ENCODE measurements around the gene CCDC88C.
A peak's percentile ranks its signal among the peaks of the same experiment; 100 is the strongest.
"Not testable (repeated sequence)": the region's sequence is repeated elsewhere in the genome, so short reads cannot be mapped to it uniquely, and the experiment has no call there.

CCDC88C gene

DNA sequence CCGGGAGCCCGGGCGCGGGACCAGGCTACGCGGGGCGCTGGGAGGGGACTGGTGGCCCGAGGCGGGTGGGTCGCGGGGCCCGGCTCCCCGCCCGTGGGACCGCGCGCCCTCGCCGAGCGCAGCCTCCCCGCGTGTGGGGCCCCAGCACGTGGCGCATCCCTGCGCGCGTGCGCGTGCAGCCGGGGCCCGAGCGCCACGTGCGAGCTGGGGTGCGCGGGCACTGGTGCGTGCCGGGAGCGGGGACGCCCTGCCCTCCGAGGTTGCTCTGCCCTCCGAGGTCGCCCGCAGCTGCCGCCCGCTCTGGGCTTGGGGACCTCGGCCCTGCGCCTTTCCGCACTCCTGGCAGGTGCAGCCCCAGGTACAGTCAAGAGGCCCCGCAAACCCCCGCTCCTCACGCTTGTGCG, 365 bp upstream of the CCDC88C start:
- DNase-seq = peak in 2 of 3 donors; percentile 60 to 72

DNA sequence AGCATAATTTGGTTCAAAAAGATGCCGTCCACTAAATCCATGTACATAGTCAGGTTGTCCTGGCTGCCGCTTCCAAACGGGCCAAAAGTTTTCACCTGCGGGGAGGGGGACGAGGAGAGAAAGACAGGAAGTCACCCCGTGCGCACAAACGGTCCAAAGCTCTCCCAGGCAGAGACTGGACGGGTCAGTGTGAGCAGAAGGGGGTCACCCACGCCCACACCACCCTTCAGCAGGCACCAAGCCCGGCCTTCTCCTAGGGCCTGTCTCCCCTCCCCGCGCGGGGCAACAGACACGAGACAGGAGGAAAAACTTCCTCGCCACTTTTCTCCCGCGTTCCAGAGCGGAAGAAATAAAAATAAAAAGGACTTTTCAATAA, 888 bp downstream of the CCDC88C start:
- peak in 2 of 3 donors; percentile 38 to 48 for DNase-seq

DNA sequence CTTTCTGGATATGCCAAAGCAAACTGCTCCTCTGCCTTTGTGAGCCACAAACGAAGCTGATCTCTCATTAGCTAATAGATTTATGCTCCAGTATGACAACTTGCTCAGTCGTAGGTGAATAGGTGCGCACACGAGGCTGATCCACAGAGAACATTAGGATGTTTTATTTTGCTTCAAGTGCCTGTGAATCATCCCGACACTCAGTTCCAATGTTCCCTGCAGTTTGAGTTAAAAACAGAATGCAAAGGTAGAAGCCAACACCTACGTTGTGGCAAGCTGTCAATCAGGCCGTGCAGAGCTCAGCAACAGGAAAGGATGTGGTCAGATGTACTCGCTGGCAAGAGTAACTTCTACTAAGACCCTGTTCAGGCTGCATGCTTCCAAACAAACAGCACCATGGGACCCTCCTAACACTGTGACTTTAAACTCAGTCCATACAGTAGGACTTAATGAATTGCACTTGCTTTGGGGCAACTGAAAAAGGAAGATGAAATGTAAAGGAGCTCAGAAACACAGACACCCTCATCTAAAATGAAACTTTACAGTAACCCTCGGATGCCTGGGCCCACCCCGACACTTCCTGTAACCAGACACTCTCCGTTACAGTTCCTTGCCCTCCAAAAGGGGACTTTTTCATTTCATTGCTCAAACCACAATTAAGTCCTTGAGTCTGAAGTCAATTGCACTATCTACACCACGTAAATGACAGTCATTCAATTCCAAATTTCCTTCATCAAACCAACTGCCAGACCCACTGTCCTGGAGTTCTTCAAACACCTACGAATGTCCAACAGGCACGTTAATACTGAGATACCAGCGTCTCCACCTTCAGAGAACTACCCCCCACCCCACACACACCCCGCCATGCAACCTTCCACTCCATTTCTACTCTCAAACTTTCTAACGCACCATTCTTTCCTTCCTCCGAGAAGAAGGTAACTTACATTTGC, 1.6 kb downstream of the CCDC88C start:
- peak; percentile 48 to 60 (median 55) for DNase-seq

- peak in 1 of 3 donors; percentile 15 for DNase-seq
Observed at GRCh38 chr14:91414475-91414833, 3.2 kb downstream of the CCDC88C start.

DNA sequence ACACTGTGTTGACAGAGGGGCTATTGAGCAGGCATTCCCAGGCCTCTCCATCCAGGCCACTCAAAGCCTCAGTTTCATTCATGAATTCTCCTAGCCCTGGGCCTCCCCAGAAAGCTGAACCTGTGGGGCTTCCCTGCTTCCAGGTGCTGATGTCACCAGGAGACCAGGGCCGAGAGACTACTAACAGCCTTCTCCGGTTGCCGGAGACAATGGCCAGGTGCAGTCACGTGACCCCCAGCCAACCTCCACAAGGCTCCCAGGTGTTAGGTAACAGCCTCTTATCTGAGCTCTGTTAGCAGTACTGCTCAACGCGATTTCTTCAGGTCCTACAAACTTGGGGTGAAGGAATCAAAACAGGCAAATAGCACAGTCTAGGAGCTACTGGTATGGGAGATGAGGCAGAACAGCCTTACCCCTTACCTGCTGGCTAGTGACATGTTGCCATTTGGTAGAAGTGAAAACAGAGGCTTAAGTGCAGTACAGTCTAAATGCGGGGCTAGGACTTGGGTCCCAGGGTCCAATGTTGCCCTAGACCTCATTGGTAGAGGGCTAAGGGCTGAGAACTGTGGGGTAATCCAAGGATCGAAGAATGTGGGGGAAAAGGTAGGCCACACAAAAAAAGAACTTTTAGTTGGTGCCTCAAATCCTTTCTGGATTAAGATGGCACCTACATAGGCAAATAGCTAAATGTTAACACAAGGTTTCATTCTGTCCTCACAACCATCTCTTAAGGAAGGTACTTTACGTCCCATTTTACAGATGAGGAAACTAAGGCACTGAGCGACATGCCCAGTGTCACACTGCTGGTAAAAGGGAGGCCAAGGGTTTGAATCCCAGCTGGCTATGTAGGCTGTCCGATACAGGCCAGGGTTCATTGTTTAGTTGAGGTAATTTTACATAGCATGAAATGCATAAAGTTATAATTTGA, 3.8 kb downstream of the CCDC88C start:
- no peak for DNase-seq

- DNase-seq = no peak
Observed at GRCh38 chr14:91412939-91413338, 4.7 kb downstream of the CCDC88C start.

GRCh38 chr14:91410771-91411536, 6.7 kb downstream of the CCDC88C start:
- DNase-seq = no peak

DNA sequence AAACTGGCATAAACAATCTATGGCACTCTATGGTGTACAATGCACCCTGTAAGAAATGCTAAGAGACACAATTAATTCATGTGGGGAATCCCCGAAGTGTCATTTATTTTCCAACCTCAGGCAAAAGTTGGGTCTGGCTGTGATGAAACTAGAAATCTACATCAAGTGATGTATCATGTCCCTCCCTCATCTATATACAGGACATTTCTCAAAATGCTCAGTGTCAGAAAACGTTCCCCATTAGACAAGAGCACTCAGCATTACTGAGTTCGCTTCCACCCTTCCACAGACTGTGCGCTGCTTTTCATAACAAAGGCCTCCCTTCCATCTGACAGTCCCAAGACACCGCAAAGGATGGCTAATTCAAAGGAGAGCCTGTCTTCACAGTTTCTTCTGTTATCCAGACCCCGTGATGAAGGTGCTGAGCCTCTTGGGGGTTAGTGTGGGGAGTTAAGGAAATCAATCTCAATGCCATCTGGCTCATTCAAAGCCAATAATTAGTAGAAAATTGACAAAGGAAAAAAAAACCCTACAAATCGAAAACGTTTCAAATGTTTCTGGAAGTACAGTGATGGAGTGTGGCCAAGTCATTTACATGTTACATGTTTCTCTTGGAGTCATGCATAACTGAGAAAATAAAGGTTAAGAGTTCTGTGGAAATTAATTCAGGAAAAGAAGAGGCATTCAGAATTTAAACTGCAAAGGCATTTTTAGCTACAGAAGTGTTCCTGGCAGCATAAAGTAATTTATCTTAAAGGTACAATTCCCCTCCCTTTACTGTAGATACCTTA, 7.5 kb downstream of the CCDC88C start:
- DNase-seq = peak; percentile 20 to 55 (median 37)

DNA sequence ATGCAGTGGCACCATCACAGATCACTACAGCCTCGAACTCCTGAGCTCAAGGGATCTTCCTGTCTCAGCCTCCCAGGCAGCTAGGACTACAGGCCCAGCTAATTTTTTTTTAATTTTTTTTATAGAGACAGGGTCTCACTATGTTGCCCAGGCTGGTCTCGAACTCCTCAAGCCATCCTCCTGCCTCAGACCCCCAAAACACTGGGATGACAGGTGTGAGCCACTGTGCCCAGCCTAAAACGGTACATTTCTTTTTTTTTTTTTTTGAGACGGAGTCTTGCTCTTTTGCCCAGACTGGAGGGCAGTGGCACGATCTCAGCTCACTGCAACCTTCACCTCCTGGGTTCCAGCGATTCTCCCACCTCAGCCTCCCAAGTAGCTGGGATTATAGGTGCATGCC, 8.4 kb downstream of the CCDC88C start:
- not testable (repeated sequence) for DNase-seq

DNA sequence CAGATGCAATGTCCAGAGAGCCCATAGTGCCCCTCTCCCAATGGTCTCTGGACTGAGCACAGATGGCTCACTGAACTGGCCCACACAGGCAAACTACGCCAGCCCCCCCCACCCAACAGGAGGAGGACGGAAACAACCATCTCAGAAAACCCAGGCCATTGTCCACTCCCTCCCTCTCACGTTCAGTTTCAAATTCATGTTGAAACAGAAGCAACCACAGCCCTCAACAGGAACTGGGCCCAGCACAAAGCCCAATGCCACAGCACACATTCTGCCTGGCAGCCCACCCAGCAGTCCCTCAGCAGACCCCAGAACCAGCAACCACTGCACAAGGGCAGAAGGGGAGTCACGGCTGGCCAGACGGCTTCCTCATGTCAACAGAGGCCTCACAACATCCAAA, 10.6 kb downstream of the CCDC88C start:
- DNase-seq = no peak

- no peak for DNase-seq
Observed at GRCh38 chr14:91406451-91406850, 11.2 kb downstream of the CCDC88C start.

GRCh38 chr14:91405724-91406435, 11.7 kb downstream of the CCDC88C start:
- no peak for DNase-seq

DNA sequence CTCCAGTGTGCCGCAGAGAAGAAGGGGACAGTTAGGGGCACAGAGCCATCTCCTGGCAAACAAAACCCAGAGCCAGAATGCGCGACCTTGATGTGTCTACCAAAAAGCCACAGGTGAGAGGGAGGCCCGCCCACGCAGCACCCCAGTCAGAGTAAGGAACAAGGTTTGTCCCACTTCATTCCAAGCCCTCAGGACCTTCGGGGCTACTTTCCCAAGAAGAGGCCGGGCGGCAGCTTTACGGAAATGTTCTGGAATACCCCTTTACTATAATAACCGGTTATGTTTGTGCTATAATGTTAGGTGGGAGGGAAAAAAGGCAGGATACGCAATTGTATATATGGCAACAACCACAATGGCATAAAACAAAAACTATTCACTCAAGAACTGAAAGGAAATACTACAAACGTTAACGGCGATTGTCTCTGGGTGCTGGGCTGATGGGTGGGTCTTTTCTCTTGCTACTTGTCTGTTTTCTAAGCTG, 12.3 kb downstream of the CCDC88C start:
- no peak for DNase-seq

DNA sequence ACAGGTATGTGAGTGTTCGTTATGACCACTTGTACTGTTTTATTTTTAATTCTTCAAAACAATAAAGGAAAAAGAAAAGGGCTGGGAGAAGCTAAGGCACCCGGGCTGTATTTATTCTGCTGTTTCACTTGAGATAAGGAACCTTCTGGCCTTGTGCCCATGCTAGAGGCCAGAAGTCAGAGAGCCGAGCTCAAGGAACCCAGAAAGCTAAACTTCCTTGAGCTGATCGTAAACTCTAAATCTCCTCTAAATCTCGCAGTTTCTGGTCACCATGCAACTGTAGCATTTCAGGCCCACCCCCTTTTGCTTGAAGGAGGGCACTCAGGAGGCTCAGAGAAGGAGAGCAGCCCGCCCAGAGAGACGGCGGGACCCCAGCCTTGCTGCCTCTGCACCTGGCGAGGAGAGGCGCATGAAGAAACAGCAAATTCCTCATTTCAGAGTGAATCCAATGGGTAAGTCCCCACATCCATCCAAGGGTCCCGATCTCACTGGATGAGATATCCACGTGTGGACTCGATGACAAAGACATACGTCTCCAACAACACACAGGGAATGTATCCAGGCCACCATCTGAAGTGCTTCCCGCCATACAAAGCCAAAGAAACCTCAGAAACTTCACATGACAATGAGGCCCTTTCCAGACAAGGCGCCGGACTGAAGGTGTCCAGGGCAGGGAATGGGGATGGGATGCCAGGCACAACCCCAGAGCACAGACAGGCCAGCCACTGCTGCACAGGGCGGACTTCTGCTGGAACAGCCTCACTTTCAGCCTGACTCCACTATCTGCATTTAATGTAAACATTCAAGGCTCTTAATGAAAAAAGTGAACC, 14.6 kb downstream of the CCDC88C start:
- peak in 1 of 3 donors; percentile 29 for DNase-seq

DNA sequence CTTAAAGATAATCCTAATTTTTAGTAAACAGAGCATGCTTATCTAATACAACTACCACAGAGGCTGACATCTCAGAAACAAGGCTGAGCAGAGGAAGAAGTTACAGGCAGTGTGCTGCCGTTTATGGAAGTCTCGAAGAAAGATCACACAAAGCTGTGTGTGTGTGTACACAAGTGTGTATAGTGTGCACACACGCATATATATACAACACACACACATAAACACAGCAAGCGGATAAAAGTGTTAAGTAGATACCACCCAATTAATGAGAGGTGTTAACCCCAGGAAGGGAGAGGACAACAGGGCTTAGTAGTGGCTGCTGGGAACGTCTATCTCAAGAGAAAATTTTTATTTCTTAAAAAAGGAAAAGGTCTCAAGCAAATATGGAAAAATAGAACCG, 15.3 kb downstream of the CCDC88C start:
- no peak for DNase-seq

- no peak for DNase-seq
Observed at GRCh38 chr14:91401751-91402150, 15.9 kb downstream of the CCDC88C start.

DNA sequence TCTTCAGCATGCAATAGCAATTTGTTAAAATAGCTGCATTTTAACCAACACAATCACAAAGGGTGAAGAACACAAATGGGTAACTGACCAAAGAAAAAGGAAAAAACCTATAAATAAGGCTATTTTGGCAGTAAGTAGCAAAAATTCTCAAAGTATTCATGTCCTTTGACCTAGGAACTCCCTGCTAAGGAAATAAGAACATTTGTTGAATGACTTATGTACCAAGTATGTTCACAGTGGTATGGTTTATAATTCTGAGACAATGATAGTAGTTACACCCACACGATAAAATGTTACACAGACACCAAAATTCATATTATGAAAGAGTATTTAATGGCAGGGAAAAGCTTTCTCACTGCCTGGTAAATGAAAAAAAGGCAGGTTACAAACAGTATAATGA, 16.9 kb downstream of the CCDC88C start:
- DNase-seq = no peak

- DNase-seq = no peak
Observed at GRCh38 chr14:91399868-91400640, 17.6 kb downstream of the CCDC88C start.

DNA sequence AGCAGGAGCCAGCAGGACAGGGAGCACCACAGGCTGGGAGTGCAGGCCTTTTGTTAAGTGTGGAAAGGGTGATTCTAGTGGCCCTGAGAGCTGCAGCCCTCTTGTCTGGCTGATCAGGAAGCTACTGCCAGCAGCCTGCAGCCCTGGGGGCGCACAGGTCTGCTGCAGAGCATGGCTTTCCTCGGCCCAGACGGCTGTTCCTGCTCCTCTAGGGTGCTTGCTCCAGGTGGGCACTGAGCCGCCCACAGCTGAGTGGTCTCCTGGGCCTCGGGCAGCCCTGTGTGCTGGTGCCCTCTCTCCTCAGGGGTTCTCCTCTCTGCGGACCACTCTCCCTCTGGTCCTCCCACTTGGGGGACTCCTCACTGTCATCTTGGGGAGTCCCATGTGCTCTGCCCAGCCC, 18.9 kb downstream of the CCDC88C start:
- no peak for DNase-seq

All from suppressor macrophage treated with lipopolysaccharide for 1 hour (primary cell).